Measurements from ENCODE around the gene CFAP61.
"Not testable (repeated sequence)": the region's sequence is repeated elsewhere in the genome, so short reads cannot be mapped to it uniquely, and the experiment has no call there.

Gene CFAP61

DNA sequence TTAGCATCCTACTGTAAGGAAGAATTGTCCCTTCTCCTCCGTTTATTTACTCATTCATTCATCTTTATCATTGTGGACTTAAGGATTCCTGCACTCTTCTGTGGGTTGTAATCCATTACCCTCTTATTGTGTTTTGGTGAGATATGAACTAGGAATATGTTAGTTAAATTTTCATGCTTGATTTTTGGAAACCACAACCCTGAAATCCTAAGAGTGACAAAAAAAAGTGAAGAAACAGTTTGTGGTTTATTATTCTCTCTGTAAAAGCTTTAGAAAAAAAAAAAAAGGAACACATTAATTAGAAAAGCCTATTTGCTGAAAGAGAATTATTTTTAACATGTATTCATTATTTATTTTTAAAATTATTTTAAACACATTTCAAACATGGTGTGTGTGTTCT, 278.8 kb downstream of the CFAP61 start:
- intact Hi-C loops (cut with DNase I), result no loop called here
- no peak for DNase-seq

DNA sequence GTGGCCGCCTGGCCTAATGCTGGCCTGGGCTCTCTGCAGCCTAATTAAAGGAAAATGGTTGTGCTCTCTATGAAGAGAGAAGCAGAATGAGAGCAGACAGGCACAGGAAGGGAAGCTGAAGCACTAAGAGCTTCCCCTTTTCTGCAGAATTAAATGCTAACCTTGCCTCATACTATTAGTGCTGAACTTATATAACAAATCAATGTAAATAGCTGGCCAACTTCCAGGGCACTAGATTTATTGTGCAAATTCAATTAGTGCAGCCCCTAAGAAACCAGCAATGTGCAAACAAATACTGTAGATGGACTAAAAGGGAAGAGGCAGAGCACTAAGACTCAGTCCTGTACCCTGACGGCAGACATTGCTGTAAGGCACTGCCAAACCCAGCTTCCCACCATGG, 279.5 kb downstream of the CFAP61 start:
- intact Hi-C loops (cut with DNase I), result no loop called here
- no peak for DNase-seq

DNA sequence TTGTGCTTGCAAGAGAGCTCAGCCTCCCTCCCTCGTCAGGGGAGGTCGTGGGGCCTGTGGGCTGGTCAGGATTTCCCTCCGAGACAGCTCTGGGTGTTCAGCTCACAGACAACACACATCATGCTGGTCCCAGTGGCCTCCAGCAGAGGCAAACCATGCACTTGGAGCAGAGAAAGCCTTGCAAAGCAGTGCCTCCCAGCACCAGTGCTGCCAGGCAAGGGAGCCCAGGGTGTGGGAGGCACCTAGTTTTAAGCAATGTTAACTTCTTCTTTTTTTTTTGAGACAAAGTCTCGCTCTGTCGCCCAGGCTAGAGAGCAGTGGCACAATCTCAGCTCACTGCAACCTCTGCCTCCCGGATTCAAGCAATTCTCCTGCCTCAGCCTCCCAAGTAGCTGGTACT, 281.5 kb downstream of the CFAP61 start:
- intact Hi-C loops (cut with DNase I), result no loop called here
- peak in 30 of 42 donors; percentile 10 to 74 (median 37) for DNase-seq

DNA sequence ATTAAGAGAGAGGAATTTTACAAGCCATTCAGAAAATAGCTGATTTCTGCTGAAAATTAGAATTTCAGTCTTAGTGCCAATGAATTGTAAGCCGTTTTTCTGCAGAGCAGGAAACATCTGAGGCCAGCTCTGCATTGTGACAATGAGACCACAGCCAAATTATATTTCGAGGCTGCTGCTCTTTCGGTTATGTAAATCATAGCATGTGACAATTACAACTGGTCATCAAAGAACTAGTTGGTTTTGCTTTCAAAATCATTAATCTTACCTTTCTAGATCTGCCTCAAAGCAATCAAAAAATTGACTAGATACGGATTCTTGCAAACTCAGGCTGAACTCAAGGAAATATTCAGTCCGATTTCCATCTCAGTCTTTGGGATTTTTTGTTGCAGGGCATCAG, 282.2 kb downstream of the CFAP61 start:
- no peak for DNase-seq
- intact Hi-C loops (cut with DNase I), result no loop called here

DNA sequence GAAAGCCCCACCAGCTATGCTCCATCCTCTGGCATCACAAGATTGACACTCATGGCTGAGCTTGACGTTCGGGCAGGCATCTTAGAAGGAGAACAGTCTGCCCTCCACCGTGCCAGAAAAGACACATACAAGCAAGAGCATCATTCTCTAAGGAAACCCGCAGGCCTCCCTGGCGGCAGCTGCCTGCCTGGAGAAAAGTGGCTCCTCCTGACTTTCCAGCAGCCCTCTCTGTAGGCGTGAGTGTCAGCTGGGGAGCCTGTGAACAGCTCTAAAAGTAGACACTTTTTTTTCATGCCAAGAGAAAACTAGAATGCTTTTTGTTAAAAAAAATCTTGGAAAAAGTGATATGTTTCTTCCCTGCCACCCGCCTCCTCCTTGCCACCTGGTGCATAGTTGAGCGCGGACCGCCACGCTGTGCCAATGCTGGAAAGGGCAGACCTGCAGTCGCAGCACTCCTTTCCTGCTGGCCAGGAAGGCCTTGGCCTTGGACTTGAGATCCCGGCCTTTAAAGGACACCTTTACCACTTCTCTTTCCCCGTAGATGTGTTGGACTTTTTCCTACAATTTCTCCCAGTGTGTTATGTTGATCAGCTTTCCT, 285.9 kb downstream of the CFAP61 start:
- intact Hi-C loops (cut with DNase I), result no loop called here
- peak in 36 of 42 donors; percentile 18 to 82 (median 48) for DNase-seq

DNA sequence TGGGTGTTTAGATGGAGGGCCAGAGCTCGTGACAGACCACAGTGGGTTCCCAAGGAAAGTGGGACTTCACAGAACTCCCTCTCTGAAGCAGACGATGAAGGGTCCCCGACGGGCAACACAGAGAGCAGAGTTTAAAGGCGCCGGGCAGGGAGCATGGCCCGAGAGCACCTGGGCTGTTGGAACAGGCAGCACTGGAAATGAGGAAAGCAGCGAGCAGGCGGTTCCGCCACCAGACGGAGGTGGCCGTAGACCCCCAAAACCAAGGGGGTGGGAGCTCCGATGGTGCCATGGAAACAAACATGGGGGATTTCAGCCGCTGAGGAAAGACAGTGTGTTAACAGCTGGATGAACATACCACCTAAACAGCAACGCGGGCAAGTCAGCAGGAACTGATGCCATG, 288.1 kb downstream of the CFAP61 start:
- intact Hi-C loops (cut with DNase I), result no loop called here
- no peak for DNase-seq

DNA sequence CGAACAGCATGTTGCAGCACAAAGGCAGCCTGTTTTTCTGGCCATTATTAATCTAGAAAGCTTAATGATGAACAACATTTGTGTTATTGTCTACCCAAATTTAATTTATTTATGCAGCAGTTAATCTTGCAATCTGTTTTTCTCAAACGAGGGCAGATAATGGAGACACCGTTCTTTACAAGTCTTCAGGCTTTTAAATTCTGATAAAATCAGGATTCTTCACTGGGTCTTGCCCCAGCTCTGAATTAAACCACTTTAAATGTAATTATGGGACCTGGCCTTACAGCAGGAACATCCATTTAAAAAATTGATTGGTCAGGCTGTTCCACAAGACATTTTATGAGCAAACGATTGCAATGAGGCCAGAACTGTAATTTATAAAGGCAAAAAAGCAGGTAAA, 289.0 kb downstream of the CFAP61 start:
- intact Hi-C loops (cut with DNase I), result no loop called here

DNA sequence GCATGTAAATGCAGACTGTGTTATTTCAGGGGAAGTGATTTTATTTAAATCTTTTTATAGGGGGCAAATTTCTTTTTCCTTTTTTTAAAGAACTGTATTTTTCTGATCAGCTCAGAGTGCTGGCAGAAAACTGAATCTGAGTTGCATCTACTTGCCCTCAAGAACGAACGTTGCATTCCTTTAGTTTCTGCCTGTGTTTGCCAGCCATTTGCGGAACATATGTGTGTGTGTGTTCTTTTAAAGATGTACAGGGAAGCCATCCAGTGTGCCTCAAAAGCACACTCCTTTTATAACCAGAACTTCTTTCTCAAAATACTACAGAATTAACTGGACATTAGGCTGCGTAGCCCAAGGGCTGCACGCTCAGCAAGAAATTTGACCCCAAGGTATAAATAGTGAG, 289.7 kb downstream of the CFAP61 start:
- intact Hi-C loops (cut with DNase I), result no loop called here
- no peak for DNase-seq

More for the DNA sequence above, 289.0 kb downstream of the CFAP61 start:
- no peak for DNase-seq

DNA sequence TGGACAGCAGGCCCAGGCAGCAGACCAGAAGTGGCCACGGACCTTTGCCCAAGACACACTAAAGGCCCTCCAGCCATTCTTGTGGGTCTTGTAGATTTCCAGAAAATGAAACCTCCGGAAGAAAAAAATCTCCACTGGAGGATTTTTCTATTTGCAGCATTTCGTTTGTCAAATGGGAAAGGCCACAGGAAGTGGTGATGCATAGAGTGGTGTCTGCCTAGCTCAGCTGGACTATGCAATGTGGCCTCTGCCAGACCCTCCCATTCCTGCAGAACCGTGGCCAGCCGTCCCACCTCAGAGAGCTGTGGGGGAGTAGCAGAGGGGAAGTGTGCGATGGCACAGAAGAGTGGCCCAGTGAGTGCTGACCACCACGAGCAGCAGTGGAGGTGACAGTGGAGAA, 291.6 kb downstream of the CFAP61 start:
- no peak for DNase-seq
- intact Hi-C loops (cut with DNase I), result no loop called here

DNA sequence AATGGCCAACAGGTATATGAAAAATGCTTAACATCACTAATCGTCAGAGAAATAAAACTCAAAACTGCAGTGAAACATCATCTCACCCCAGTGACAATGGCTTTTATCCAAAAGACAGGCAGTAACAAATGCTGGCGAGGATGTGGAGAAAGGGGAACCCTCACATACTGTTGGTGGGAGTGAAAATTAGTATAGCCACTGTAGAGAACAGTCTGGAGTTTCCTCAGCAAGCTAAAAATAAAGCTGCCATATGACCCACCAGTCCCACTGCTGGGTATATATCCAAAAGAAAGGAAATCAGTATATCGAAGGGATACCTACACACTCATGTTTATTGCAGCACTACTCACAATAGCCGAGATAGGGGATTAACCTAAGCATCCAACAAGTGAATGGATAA, 292.1 kb downstream of the CFAP61 start:
- intact Hi-C loops (cut with DNase I), result no loop called here
- no peak for DNase-seq

DNA sequence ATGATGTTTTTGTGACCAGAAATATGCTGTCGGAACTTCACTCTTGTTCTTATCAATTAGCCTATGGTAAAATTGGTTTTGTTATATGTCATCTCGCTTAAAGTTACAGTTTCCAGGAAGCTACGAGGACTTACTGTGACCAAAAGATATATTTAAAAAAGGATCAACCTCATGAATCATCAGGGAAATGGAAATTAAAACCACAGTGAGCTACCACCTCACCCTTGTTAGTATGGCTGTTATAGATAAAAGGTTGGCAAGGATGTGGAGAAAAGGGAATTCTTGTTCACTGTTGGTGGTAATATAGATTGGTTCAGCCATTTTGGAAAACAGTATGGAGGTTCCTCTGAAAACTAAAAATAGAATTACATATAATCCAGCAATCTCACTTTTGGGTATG, 301.2 kb downstream of the CFAP61 start:
- no peak for DNase-seq
- intact Hi-C loops (cut with DNase I), result no loop called here

DNA sequence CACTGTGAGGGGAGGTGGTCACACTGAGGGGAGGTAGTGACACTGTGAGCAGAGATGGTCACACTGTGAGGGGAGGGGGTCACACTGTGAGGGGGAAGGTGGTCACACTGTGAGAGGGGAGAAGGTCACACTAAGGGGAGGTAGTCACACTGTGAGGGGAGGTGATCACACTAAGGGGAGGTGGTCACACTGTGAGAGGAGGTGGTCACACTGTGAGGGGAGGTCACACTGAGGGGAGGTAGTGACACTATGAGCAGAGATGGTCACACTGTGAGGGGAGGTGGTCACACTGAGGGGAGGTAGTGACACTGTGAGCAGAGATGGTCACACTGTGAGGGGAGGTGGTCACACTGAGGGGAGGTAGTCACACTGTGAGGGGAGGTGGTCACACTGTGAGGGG, 303.2 kb downstream of the CFAP61 start:
- intact Hi-C loops (cut with DNase I), result not testable (repeated sequence)

DNA sequence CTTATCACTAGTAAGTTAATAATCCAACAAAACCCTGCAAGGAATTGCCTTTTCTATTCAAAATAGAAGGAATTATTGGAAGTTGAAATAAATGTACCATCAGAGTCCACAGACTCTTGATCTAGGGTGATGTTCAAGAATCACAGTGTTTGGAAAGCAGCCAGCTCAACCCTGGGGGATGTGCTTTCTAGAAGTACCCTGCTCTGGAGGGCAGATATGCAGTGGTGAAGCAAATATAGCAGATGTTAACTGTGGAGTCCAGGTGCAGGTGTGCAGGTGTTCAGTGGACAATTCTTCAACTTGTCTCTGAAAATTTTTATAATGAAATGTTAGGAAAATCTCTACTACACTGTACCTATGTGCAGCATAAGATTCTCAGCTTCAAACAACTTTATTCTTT, 306.5 kb downstream of the CFAP61 start:
- intact Hi-C loops (cut with DNase I), result no loop called here

More for the DNA sequence above, 303.2 kb downstream of the CFAP61 start:
- DNase-seq, result not testable (repeated sequence)

DNA sequence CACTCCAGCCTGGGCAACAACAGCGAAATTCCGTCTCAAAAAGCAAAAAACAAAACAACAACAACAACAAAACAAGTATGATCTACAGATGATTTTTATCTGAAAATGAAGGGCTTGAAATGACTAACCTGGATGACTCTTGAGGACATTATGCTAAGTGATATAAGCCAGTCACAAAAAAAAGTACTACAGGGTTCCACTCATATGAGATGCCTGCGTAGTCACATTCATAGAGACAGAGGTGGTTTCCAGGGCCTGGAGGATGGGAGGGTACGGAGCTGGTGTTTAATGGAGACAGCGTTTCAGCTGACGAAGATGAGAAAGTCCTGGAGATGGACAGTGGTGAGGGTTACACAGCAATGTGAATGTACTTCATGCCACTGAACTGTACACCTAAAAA, 307.3 kb downstream of the CFAP61 start:
- no peak for DNase-seq
- intact Hi-C loops (cut with DNase I), result loop anchor here (2.0 to 10.0 kb wide), 2 partner anchors 95 to 209 kb away; no protein-coding TSS in a partner anchor

More for the DNA sequence above, 306.5 kb downstream of the CFAP61 start:
- no peak for DNase-seq

DNA sequence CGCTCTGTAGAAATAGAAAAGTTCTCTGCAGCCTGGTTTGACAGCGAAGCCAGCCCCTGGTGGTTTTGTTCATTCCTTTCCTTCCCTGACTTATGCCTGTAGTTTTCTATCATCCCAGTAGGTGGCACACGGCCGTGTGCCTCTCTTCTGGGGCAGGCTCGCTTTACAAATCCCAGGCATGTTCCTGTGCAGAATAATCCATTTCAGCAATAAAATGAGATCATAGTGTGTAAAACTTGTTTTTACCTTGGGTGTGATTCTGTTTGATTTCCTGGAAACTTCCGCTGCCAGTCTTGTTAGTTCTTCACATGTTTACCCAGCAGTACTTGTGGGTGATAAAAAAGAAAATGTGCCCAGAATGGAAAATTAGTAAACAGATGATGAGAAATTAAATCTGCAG, 308.1 kb downstream of the CFAP61 start:
- intact Hi-C loops (cut with DNase I), result loop anchor here (2.0 to 10.0 kb wide), 2 partner anchors 94 to 208 kb away; no protein-coding TSS in a partner anchor
- peak in 40 of 42 donors; percentile 29 to 86 (median 60) for DNase-seq

DNA sequence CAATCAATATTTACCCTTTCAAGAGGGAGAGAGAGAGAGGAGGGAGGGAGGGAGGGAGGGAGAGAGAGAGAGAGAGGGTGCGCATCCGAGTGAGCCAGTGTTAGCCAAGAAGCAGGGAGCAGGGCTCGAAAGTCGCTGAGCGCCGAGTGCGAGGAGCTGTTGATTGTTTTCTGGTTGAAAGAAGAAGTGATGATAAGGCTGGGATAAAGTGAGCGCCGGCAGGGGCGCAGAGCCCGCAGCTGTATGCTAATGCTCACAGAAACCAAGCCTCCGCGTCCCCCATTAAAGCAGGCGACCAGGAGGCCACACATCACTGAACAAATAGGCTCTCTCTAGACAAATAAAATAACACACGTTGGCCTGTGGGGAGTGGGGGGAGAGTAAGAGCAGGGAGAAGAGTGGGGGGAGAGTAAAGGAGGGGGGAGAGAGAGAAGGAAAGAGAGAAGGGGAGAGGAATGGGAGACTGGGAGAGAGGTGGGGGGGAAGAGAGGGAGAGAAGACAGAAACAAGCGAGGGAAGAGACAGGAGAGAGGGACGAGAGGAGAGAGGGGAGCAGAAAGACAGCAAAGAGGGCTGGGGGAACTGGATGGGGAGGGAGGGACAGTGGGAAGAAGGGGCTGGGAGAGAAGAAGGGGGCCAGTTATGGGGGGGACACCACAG, 310.6 kb downstream of the CFAP61 start:
- intact Hi-C loops (cut with DNase I), result loop anchor here (10.0 kb wide), 1 partner anchor 92 kb away; no protein-coding TSS in a partner anchor

DNA sequence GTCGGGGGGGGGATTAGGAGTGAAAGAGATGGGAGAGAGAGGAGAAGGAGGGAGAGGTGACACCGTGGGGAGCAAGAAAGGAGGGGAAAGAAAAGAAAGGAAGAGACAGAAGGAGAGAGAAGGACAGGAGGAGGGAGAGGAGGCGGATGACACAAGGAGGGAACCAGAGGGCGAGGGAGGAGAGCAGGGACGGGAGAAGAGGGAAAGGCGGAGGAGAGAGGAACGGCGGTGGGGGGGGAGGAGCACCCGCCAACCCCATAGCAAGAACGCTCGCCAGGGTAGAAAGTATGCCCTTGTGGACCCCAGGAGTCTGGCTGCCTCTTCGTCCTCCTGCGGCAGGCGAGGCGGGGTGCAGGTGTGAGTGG, 311.1 kb downstream of the CFAP61 start:
- intact Hi-C loops (cut with DNase I), result loop anchor here (10.0 kb wide), 1 partner anchor 91 kb away; no protein-coding TSS in a partner anchor
- DNase-seq, result peak in 24 of 42 donors; percentile 22 to 64 (median 40)

More for the DNA sequence above, 310.6 kb downstream of the CFAP61 start:
- DNase-seq, result peak in 30 of 42 donors; percentile 11 to 71 (median 44)

DNA sequence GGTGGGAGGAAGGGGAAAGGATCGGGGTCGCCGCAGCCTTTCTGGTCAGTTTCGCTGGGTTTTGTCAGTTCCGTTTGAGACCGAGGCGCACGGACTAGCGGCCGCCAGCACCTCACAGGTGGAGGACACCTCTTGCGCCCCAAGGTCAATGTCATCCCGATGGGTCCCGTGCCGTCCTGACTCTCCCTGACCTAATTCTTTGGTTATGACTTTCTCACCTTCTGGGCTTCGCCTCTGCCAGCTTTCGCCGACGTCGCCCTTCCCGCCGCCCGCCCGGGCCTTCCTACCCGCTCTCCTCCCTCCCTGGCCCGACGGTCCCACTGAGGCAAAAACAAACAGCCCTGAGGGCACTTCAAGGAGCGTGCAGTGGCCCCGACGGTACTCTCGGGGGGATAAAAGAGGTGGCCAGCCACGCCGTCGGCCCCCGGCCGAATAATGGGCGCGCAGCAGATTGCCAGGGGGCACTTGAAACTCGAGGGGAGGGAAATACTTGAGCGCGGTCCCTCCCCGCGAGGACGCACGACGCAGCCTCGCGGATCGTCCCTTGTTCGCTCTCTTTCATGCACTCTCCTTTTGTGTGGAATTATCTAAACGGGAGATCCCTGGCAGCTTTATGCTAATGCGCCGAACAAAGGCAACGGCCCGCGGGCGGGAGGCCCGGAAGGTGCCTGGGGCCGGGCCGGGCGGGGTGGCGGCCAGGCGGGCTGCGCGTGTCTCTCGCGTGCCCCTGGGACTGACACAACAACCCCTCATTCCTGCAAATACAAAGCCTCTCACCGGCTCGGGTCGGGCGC, 311.7 kb downstream of the CFAP61 start:
- no peak for DNase-seq
- intact Hi-C loops (cut with DNase I), result loop anchor here (10.0 kb wide), 1 partner anchor 91 kb away; no protein-coding TSS in a partner anchor

DNA sequence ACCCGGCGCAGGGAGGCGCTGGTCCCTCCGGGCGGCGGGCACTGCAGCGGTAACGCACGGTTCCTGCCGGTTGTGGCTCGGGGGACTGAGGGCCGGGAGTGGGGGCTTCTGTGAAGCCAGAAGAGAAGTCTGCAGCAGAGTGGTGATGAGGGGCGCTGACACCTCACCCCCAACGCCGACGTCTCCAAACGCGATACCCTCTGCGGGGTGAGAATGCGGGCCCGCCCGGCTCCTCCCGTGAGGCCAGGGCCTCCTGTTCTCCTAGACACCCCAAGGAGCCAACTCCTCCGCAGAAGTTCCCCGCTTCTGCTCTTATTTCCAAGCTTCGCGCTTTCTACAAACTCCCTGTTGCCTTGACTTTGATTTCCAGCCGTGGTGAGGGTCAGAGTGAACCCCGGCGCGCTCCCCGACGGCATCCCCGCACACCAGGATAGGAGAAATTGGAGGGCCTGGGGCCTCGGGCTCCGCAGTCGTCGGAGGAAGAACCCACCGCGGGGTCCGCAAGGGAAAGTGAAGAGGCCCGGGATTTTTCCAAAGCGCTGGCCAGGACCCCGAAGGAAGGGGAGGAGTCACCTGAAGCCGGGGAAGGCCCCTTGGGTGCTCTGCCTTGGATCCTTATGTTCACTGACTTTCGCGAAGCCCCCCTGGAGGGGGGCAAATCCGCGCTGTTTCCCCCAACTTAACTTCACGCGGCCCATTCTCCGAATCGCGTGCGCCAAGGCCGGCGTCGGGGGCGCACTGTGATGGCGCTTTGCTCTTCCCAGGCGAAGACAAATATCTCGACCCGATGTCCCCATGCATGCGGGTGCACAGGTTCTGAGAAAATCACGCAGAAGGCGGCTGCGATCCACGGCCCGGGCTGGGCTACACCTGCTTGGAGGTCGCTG, 312.5 kb downstream of the CFAP61 start:
- DNase-seq, result peak in 1 of 42 donors; percentile 41
- intact Hi-C loops (cut with DNase I), result loop anchor here (10.0 kb wide), 1 partner anchor 90 kb away; no protein-coding TSS in a partner anchor
